ENCODE measurements around the gene ATP10A.

The ATP10A gene

DNA sequence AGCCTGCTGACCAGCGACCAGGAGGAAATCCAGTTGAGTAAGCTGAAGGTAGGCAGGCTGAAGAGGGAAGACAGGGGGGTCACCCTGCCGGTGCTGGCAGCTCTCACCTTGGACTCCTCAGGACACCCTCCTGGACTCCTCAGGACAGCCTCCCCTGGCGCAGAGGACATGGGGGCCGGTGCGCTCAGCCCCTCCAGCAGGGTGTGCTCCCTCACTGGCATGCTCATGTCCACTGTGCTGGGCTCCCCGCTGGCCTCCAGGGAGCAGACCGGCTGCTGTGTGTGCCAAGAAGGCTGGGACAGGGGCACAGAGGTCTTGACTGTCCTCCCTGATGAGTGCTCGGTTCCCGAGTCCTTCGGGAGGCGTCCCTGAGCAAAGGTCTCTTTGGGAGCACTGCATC is 183.6 kb downstream of the ATP10A start:
- TF ChIP-seq, protein P1, sequence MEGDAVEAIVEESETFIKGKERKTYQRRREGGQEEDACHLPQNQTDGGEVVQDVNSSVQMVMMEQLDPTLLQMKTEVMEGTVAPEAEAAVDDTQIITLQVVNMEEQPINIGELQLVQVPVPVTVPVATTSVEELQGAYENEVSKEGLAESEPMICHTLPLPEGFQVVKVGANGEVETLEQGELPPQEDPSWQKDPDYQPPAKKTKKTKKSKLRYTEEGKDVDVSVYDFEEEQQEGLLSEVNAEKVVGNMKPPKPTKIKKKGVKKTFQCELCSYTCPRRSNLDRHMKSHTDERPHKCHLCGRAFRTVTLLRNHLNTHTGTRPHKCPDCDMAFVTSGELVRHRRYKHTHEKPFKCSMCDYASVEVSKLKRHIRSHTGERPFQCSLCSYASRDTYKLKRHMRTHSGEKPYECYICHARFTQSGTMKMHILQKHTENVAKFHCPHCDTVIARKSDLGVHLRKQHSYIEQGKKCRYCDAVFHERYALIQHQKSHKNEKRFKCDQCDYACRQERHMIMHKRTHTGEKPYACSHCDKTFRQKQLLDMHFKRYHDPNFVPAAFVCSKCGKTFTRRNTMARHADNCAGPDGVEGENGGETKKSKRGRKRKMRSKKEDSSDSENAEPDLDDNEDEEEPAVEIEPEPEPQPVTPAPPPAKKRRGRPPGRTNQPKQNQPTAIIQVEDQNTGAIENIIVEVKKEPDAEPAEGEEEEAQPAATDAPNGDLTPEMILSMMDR (conservative IDR thresholded peaks at IDR 0.05; ENCODE audit: control insufficient read depth, insufficient read depth, low read depth, low read length) = no peak
- H3K4me3 ChIP-seq (ENCODE audit: control insufficient read depth, low read depth, low read length) = no peak overlapping the region
- DNase-seq (ENCODE audit: low read depth) = no peak

DNA sequence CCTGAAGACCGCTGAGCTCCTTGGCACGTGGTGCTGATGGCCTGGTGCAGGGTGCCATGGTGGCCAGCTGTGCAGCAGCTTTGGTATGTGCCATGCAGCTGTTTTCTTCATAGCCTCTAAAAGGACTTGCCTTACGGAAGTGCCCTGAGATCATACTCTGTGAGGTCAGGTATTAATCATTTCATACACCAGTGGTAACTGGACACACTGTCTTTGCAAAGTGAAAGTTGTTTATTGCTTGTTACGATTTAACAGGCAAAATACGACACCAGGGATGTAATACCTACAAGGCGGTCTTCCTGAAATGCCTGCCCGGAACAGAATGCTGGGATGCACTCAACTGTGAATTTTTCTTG is 184.6 kb downstream of the ATP10A start:
- no peak for DNase-seq (ENCODE audit: low read depth)
- H3K4me3 ChIP-seq (ENCODE audit: control insufficient read depth, low read depth, low read length) = no peak overlapping the region
- TF ChIP-seq, protein P1 (conservative IDR thresholded peaks at IDR 0.05; ENCODE audit: control insufficient read depth, insufficient read depth, low read depth, low read length) = no peak

DNA sequence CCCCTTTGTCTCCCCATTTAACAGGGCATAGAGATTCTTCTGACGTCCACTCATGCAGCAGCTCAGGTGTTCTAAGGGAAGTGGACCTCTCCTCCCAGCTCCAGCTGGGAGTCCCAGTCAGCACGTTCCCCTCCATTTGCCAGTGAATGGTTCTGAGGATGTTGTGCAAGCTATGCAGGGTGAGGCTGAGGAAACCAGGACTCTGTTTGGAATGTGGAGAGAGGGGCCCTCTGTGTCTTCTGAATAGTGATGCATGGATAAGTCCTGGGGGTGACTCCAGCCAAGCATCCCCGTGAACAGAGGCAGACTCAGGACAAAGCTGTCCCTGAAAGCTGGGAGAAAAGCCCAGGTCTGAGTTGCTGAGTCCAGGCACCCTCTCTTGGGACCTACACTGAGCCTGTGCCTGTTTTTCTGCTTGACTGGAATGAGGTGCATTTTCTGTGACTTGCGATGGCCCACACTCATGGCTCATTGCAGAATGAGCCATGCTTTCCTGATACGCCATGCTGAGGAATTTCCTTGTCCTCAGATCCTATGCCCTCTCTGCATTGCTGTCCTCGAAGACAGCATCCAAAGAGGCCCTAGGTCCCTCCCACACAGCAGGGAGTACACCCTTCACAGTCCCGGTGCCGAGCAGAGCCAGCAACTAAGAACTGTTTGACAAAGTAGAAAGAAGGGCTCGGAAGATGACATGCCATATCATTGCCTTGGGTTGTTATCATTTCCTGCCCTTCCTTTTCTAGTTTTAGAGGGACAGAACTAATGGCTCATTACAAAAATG is 185.2 kb downstream of the ATP10A start:
- TF ChIP-seq, protein P1 (conservative IDR thresholded peaks at IDR 0.05; ENCODE audit: control insufficient read depth, insufficient read depth, low read depth, low read length) = no peak
- no peak overlapping the region for H3K4me3 ChIP-seq (ENCODE audit: control insufficient read depth, low read depth, low read length)
- DNase-seq (ENCODE audit: low read depth) = no peak

DNA sequence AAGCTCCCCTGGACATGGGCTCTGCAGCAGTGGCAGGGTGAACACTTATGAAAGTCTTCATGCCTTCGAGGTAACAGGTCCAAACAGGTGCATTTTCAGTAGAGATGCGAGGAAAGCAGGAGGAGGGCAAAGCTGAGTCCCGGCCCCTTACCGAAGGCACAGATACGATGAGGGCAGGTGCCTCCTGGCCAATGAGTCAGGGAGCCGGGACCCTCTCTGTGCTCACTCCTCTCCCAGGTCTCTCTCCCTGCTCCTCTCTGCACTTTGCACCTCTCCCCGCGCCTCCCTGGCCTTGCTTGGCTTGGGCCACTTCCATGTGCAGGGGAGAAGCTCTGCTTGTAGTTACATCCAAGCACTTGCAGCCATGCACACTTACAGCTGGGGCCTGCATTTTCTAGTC is 187.1 kb downstream of the ATP10A start:
- TF ChIP-seq, protein P1 (conservative IDR thresholded peaks at IDR 0.05; ENCODE audit: control insufficient read depth, insufficient read depth, low read depth, low read length) = no peak

DNA sequence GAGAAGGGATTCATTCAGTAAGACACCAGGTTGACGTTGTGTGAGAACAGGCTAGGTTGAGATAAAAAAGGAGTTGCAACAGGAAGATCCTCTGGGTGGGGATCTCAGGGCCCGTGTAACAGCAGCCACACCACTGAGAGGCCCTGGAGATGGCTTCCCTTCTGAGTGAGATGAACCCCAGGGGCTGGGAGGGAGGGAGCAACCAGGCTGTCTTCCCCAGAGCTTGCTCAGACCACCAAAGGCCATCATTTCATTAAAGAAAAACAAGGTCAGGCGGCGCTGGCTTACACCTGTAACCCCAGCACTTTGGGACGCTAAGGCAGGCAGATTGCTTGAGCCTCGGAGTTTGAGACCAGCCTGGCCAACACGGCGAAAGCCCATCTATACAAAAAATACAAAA is 187.7 kb downstream of the ATP10A start:
- TF ChIP-seq, protein P1 (conservative IDR thresholded peaks at IDR 0.05; ENCODE audit: control insufficient read depth, insufficient read depth, low read depth, low read length) = no peak
- no peak overlapping the region for H3K4me3 ChIP-seq (ENCODE audit: control insufficient read depth, low read depth, low read length)
- DNase-seq (ENCODE audit: low read depth) = no peak

More for the DNA sequence above, 187.1 kb downstream of the ATP10A start:
- no peak overlapping the region for H3K4me3 ChIP-seq (ENCODE audit: control insufficient read depth, low read depth, low read length)
- no peak for DNase-seq (ENCODE audit: low read depth)

DNA sequence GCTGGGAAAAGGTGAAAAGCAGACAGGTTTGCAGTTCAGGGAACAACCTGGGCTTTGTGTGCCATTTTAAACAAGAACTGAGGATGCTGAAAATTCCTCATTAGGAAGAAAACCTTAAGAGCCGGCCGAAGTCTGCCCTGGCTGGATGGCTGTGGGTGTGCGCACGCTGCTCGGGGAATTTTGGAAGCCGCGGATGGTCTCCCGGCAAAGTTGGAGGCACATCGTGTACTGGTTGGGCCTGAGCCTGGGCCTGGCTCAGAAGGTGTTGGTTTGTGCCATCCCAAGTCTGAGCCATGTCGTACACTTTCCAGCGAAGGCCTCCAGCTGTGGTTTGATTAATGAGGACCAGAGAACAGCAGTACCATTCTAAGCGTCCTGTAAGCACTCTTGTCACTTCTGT is 188.2 kb downstream of the ATP10A start:
- TF ChIP-seq, protein P1 (conservative IDR thresholded peaks at IDR 0.05; ENCODE audit: control insufficient read depth, insufficient read depth, low read depth, low read length) = no peak
- no peak overlapping the region for H3K4me3 ChIP-seq (ENCODE audit: control insufficient read depth, low read depth, low read length)
- DNase-seq (ENCODE audit: low read depth) = no peak

Data from fibroblast of mammary gland (primary cell).